ENCODE data around the gene DISC1. TPM values are rescaled to one million over a fixed set of nuclear protein-coding genes. Genes with fewer than 3 reads are reported as not detected.

Gene DISC1
- total RNA-seq, 5 donors from 2014 or later (not counting 1 experiment from before 2014, with no cell fraction given) = 12.9 to 37.0 (median 14.6) TPM

- no peaks in the 10 kb centered on the region for H3K4me1 Mint-ChIP-seq
- CTCF ChIA-PET = no interaction called here
Measured at GRCh38 chr1:232084584-232085223, 458.1 kb downstream of the DISC1 start.

GRCh38 chr1:232090816-232091215 is 464.2 kb downstream of the DISC1 start:
- Mint-ChIP-seq H3K36me3 (no peaks in the 10 kb centered on the region), H3K27ac (no peak overlapping the region), H3K4me1 (no peaks in the 10 kb centered on the region), H3K27me3 (peaks cover 0 to 8% of the 10 kb centered on the region in 2 donors), H3K4me3 (no peak overlapping the region), H3K9me3 (no peaks in the 10 kb centered on the region)
- Histone ChIP-seq H3K9me3 (no peaks in the 10 kb centered on the region), H3K36me3 (ENCODE audit: control insufficient read depth in 2 of 2, extremely low read depth in 1 of 2, insufficient read depth in 1 of 2, low read length in 1 of 2) (no peaks in the 10 kb centered on the region), H3K4me3 (ENCODE audit: control insufficient read depth in 1 of 2, extremely low read depth in 1 of 2, low read length in 1 of 2) (no peak overlapping the region), H3K27ac (ENCODE audit: low read length) (no peak overlapping the region), H3K4me1 (ENCODE audit: control insufficient read depth in 1 of 2, extremely low read depth in 1 of 2, insufficient read depth in 2 of 2, low read length in 2 of 2) (no peaks in the 10 kb centered on the region), H3K27me3 (replicated peaks in 1 of 2; ENCODE audit: control insufficient read depth in 2 of 2, extremely low read depth in 1 of 2, insufficient read depth in 2 of 2, low read length in 1 of 2) (no peaks in the 10 kb centered on the region)
- CTCF ChIA-PET = no interaction called here
- no peak for DNase-seq
- ATAC-seq (replicated peaks in 1 of 4) = no peak
- POLR2A ChIA-PET = no interaction called here
- WGBS (ENCODE audit: insufficient coverage) = 86% methylated on average over 1 of the region's 3 CpGs

More at GRCh38 chr1:232084584-232085223, 458.1 kb downstream of the DISC1 start:
- Mint-ChIP-seq H3K27ac (no peak overlapping the region), H3K4me3 (no peak overlapping the region), H3K9me3 (peaks cover 5 to 16% (median 6%) of the 10 kb centered on the region in 3 donors), H3K27me3 (peaks cover 0 to 3% of the 10 kb centered on the region in 2 donors), H3K36me3 (no peaks in the 10 kb centered on the region)
- no CpG with 5 or more reads among the region's 6 CpGs for WGBS (ENCODE audit: insufficient coverage)
- POLR2A ChIA-PET = no interaction called here
- no peaks in the 10 kb centered on the region for H3K36me3 ChIP-seq (ENCODE audit: control insufficient read depth in 2 of 2, extremely low read depth in 1 of 2, insufficient read depth in 1 of 2, low read length in 1 of 2)
- H3K4me3 ChIP-seq (ENCODE audit: control insufficient read depth in 1 of 2, extremely low read depth in 1 of 2, low read length in 1 of 2) = no peak overlapping the region
- no peak for ATAC-seq (replicated peaks in 1 of 4)
- H3K4me1 ChIP-seq (ENCODE audit: control insufficient read depth in 1 of 2, extremely low read depth in 1 of 2, insufficient read depth in 2 of 2, low read length in 2 of 2) = no peaks in the 10 kb centered on the region
- no peaks in the 10 kb centered on the region for H3K9me3 ChIP-seq
- DNase-seq = no peak
- H3K27ac ChIP-seq (ENCODE audit: low read length) = no peak overlapping the region
- no peaks in the 10 kb centered on the region for H3K27me3 ChIP-seq (replicated peaks in 1 of 2; ENCODE audit: control insufficient read depth in 2 of 2, extremely low read depth in 1 of 2, insufficient read depth in 2 of 2, low read length in 1 of 2)

Other genes starting within 250 kb of the DISC1 start
- 10 to 100 TPM; 13.9 to 20.8 (median 18.5) TPM for gene EGLN1, start 204.5 kb upstream of the DISC1 start, total RNA-seq
- gene TSNAX, start 98.1 kb upstream of the DISC1 start, total RNA-seq = 10 to 100 TPM; 31.0 to 40.6 (median 35.0) TPM

All from T-cell (primary cell).